ENCODE results near the gene GOLT1B.

GOLT1B gene

DNA sequence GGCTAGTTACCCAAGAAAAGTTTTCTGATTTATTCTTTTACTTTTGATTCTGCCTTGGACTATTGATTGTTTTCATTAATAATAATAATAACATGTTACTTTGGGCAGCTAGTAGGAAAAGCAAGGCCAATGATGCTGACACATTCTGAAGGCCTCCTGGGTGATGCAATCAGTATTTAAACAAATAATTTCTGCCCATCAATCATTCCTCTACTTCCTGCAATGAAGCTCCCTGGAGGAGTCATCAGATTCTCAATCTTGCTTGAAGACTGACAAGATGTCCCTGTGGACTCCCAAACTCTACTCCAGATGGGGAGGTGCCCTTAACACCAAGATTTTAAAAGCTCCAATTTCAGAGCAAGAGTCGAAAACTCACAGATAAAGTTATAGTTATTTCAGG lies 24.5 kb downstream of the GOLT1B start, which contains the start of gene SPX:
TSS of gene SPX (plus strand) at position 244 of the 400 bp plus-strand sequence. CDS start 177 bp downstream, outside the sequence.
- no peak for DNase-seq

DNA sequence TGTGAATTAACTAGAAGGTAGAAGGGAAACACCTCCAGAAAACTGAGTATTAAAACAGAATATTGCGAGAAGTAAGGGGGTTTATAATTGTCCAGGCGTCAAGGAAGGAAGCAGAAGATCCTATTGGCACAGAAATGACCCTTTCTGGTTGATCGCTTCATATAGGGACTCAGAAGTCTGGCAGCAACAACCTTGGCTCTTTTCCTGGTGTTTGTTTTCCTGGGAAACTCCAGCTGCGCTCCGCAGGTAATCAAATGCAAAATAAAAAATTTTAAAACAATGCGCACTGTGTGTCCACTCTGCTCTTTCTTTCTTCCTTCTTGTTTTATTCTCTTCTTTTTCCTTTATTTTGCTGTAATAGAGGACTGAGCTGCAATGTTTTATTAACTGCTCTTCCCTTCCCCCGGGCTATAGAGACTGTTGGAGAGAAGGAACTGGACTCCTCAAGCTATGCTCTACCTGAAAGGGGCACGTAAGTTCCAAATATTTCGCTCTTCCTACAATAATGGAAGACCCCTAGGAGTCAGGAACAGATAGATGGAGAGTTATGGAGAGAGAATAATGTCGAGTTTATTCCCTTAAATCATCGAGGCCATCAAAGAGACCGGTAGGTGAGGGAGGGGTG lies 25.2 kb downstream of the GOLT1B start:
- no peak for DNase-seq

DNA sequence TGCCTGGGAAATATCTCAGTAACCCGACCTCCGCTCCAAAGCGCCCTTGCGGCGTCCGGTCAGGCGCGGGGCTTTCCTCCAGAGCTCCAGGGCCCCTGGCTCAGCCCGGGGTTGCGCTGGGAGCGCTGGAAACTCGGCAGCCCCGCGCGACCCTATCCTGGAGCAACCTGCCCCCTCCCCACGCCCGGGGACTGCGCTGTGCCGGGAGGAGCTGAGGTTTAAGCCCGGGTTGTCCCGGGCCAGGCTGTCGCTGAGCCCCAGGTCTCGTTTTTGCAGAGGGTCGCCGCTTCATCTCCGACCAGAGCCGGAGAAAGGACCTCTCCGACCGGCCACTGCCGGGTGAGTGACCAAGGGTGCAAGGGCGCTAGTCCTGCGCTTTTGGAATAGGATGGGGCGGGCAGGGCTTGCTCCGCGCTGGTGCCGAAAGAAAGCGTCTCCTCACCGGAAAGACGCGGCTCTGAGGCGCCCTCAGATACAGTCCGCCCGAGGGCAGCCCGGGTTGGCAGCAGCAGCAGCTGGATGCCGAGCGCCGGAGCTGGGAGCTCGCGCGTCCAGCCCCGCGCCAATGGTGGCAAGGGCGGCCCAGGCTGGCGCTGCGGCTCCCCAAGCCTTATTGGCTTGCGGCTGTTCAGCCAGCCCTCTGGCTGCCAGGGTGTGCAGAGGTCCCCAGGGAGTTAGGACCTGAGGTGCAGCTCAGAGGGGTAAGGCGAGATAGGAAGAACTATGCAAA lies 26.0 kb downstream of the GOLT1B start:
- peak; percentile 63 for DNase-seq

- no peak for DNase-seq
These were observed 27.4 kb downstream of the GOLT1B start for GRCh38 chr12:21528953-21529352.

DNA sequence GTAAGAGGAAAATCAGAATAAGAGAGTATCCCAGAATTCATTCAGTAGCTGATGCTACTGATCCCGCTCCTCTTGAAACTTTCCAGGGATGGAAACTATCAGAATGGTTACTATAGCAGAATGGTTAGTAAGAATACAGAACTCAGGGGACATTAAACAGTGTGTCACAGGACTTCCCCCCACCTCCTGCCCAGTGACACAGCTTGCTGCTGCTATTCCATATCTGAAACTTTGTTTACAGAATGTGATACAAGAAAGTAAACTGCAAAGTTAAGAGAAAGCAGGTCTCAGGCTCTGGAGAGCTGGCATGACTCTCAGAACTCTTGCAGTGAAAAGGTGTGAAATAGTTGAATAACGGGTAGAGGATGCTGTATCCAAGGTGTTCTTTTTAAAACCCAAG lies 27.9 kb downstream of the GOLT1B start:
- no peak for DNase-seq

- DNase-seq: no peak
These were observed 36.6 kb downstream of the GOLT1B start for GRCh38 chr12:21538061-21538653.

DNA sequence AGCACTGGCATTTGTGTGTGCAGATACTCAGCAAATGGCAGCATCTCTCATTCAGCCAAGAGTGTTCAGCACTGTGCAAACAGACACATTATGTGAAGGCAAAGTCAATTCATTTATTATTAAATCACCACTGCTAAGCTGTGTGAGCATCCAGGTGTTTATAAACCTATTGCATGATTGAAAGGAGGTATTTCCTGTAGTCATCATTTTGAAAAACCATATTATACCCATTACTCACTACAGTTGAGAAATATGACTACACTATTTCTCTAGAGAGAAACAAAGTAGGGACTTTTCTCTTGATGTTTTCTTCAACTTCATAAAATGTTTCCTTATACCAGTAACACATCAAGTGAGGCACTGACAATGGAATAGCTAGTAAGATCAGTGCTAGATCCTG lies 38.2 kb downstream of the GOLT1B start:
- DNase-seq: no peak

DNA sequence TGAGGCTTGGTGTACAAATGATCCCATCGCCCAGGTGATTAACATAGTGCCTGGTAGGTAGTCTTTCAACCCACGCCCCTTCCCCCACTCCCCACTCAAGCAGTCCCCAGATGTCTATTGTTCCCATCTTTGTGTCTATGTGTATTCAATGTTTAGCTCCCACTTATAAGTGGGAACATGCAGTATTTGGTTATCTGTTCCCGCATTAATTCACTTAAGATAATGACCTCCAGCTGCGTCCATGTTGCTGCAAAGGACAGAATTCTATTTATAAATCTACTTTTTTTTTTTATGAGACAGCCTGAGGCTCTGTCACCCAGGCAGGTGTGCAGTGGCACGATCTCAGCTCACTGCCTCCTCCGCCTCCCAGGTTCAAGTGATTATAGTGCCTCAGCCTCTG lies 40.2 kb downstream of the GOLT1B start:
- no peak for DNase-seq

DNA sequence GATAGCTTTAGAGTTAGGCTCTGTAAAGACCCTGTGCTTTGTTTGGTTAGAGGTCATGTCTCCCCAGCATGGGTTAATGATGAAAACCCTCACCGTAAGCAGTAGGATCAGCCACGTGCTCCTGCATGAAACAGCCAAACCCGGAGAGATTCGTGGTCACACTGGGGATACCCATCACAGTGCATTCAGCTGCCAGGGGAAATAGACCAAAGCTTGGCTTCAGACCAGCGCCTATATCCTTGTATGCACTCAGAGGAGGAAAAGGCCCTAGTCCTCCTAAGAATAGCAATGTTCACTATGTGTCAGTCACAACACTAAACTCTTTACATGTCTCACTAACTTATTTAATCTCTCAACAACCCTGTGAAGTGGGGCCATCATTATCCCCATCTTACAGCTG lies 40.8 kb downstream of the GOLT1B start:
- DNase-seq: no peak

DNA sequence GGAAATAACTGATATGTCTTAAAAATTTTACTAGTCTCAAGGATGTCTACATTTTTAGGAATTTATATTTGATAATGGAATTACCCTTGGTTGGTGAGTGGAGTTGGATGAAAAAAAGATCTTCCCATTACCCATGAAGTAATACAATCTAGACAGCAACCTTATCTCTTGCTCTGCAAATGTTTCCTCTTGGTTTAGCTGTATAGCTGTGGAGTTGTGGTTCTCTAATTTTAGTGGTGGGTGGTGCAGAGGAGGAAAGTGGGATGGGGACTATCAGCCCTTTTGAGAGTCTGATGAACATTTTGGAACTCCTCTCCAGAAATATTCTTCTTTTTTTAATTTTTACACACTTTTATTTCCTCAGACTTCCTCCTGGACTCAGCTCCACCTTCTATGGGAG lies 41.6 kb downstream of the GOLT1B start:
- no peak for DNase-seq

DNA sequence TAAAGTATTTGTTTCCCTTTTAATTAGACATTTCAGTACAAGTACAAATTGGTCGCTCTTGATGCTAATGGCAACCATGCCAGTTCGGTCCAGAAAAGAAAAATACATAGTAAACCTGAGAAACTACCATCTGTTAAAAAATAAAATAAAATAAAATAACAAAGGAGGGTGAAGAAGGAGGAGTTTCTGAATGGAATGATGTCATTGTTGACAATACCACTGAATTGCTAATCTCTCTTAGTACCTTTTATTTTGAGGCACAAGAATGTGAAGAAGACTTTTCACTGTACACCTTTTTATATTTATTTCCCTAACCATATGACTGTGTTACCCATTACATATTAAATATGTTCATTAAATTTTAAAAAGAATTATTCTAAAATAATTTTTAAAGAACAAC lies 44.0 kb downstream of the GOLT1B start:
- DNase-seq: no peak

GRCh38 chr12:21546716-21547115 lies 45.1 kb downstream of the GOLT1B start:
- DNase-seq: no peak

- DNase-seq: peak; percentile 21
These were observed 45.8 kb downstream of the GOLT1B start for GRCh38 chr12:21547437-21547836.

DNA sequence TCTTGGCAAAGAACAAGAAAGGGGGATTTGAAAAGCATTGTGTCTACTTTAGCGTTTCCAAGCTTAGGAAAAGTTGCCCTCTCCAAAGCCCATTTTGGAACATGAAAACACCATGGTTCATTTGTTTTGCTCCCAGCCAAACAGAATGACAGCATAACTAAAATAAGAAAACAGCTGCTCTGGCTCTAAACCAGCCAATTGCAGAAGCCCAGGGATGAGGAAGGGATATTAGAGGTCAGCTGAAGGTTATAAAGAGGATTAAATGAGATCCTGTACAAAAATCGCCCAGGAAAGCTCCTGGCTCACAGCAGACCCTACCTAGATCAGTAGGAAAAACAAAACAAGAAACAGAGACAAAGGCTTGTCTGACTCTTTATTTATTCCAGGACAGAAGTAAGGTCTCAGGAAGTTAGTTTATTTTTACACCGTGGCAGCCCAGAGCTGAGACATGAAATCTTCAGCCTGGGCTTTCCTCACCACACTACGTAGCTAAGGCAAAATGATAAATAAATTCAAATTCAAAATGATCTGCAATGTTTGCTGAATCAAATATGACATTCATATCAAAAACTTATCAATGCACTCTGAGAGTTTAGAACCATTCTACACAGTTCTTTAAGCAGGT lies 50.4 kb downstream of the GOLT1B start:
- DNase-seq: no peak

DNA sequence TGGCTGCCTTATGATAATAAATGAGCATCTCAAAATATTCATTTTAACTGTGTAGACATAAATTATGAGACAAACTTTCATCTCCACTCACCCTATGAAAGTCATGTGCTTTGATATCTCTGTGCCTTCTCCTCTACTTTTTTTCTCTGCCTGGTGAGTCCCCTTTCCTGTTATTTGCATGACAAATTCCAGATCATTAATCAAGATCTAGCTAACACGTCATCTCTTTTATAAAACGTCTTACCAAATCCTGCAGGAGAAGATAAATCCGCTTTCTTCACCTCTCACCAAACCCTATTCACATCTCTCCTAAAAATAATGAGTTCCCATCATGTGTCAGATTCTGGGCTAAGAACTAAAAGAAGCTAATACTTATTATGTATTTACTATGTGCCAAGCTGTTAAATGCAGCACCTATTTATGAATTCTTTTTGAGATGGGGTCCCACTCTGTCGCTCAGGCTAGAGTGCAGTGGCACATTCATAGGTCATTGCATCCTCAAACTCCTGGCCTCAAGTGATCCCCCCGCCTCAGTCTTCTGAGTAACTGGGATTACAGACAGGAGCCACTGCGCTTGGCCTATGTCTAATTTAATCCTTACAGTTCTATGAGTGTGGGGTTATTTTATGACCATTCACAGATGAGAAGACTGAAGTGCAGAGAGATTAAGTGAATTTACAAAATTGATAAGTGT lies 51.2 kb downstream of the GOLT1B start:
- no peak for DNase-seq

DNA sequence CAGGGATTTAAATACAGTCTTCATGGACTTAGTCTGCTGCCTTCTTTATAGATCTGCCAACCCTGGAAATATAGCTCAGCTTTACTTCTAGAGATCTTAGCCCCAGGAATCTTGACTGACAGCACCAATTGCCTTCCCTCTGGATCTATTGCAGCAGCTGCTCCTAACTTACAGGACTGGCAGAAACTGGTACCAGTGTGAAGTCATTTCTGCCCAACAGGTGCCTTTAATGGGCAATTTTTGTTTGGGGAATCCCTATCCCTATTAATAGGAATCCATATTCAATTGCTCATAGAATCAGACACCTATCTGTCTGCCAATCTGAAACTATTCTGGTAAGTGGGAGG lies 51.7 kb downstream of the GOLT1B start:
- DNase-seq: no peak

DNA sequence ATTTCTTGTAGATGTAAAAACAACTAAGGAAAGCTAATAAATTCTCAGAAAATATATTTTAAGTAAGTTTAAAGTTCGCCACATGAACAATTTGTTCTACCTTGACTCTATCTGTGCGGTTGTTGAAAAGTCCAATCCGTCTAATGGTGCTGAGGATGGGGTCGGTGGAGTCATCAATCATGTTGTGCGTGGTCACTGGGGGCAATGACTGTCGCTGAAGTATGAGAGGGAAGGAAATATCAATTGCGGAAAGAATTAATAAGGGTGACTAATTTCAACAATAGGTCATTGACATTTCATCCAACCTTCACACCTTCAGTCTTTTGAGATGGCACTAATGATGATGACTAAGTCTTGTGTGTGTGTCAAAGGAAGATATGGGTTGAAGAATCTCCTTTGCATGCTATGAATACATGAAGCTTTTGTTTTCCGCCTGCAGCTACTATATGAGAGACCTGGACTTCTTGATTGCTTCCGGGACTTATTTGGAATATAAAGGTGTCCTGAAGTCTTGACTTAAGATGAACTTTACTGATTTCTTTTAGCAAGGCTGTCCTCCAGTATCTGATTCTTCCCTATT lies 56.6 kb downstream of the GOLT1B start:
- no peak for DNase-seq

GRCh38 chr12:21559855-21560569 lies 58.4 kb downstream of the GOLT1B start:
- no peak for DNase-seq

- no peak for DNase-seq
These were observed 59.6 kb downstream of the GOLT1B start for GRCh38 chr12:21561158-21561557.

- no peak for DNase-seq
These were observed 61.3 kb downstream of the GOLT1B start for GRCh38 chr12:21562859-21563258.

DNA sequence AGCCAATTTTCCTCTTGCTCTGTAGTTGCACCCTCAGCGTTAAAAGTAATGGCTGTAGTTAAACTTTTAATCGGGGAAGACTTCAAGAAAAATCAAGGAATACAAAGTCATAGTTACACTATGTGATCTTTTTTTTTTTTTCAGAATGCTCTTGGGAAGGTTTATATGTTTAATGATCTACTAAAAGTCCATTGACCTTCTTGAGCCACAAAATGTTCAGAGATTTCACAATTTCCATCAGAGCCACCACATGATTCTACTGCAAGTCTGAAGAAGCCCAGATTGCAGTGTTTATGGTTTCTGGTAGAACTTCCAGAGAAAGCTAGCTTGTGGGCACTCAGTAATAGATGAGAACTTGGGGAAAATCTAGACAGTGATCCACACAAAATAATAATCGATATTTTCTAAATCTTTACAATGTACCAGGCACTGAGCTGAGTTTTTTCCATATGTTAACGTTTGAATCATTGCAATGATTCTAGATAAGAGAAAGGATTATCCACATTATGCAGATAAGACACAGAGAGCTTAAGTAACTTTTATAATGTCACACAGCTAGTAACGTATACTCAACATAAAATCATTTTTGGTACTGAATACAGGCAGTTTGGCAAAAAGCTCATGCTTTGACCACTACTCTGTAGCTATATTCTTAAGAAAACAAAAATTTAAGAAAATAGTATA lies 64.8 kb downstream of the GOLT1B start:
- no peak for DNase-seq

All from activated naive CD4-positive, alpha-beta T cell treated with Interleukin-2 at 50 U/mL for 16 hours (primary cell).